H1 (cell line): ENCODE results near the gene TEKTIP1. TPM values are rescaled to one million over a fixed set of nuclear protein-coding genes. Genes with fewer than 3 reads are reported as not detected.

Experiments used
- BACH1 ChIP-seq: IDR thresholded peaks from 2 replicates; pipeline ENCODE4 v1.6.1; 2012; ENCODE audit warnings: low read length, improper control_type of control experiment
- CBX5 ChIP-seq: fragments of 300-800, 300-1000 bp; sonication (generic); IDR thresholded peaks from 2 replicates; pipeline ENCODE4 v1.7.1; 2016; ENCODE audit warnings: antibody characterized with exemption, low read length, low read depth
- CHD2 ChIP-seq: IDR thresholded peaks from 2 replicates; pipeline ENCODE4 v1.6.1; 2012; ENCODE audit warnings: low read length, improper control_type of control experiment
- CTCF ChIP-seq, 3 experiments: IDR thresholded peaks; 1 replicate in 2 of 3; 2 replicates in 1 of 3; pipeline versions ENCODE4 v1.5.1 to v1.6.1; 2011; ENCODE audit warnings: low read length in 3 of 3, mild to moderate bottlenecking in 3 of 3, inconsistent platforms in 2 of 3, low read depth in 1 of 3, moderate library complexity in 1 of 3; ENCODE audit not compliant: insufficient read depth in 1 of 3; ENCODE audit errors: control extremely low read depth in 1 of 3
- EP300 ChIP-seq, 2 experiments: IDR thresholded peaks; 1 replicate in 1 of 2; 2 replicates in 1 of 2; pipeline ENCODE4 v1.6.1; 2011 to 2012; ENCODE audit warnings: low read depth in 2 of 2, low read length in 2 of 2, mild to moderate bottlenecking in 2 of 2, borderline replicate concordance in 1 of 2, inconsistent platforms in 1 of 2, moderate library complexity in 1 of 2
- KDM1A ChIP-seq: fragments of 200-600, 300-600 bp; sonication (generic); IDR thresholded peaks from 2 replicates; pipeline ENCODE4 v1.7.1; 2016; ENCODE audit warnings: mild to moderate bottlenecking, low read length, borderline replicate concordance
- POLR2A ChIP-seq, 2 experiments: IDR thresholded peaks; 1 replicate in 1 of 2; 2 replicates in 1 of 2; pipeline ENCODE4 v1.6.1; 2011; ENCODE audit warnings: low read depth in 2 of 2, low read length in 2 of 2, mild to moderate bottlenecking in 2 of 2; ENCODE audit errors: control extremely low read depth in 1 of 2
- SP2 ChIP-seq: IDR thresholded peaks from 2 replicates; pipeline ENCODE4 v1.6.1; 2012; ENCODE audit warnings: mild to moderate bottlenecking, low read length, inconsistent platforms
- TBP ChIP-seq: IDR thresholded peaks from 2 replicates; pipeline ENCODE4 v1.6.1; 2011; ENCODE audit warnings: low read depth, low read length, improper control_type of control experiment
- polyA plus RNA-seq, 7 experiments: library from polyadenylated mRNA; depleted of rRNA in 3 of 7; stranded (reverse) in 5 of 7; unstranded in 2 of 7; fragments of >200 nt in 5 of 7; fragments of 200-250 nt in 2 of 7; gene quantifications; 1 replicate in 5 of 7; 2 replicates in 1 of 7; 4 replicates in 1 of 7; pipeline versions ENCODE4 v1.2.1 to v1.2.3, GENCODE V29; 2011 to 2013; ENCODE audit warnings: missing spikeins in 2 of 7, mixed read lengths in 2 of 7
- small RNA-seq: library from polyadenylated mRNA; stranded (forward); fragments of <200 nt; extraction: miRNeasy Mini kit (QIAGEN cat#:217004); gene quantifications from one replicate; pipeline ENCODE3, GENCODE V24; 2013; ENCODE audit not compliant: insufficient read depth
- total RNA-seq: library from RNA; stranded (reverse); fragmentation: NEBNext Ultra II Directional; extraction: Animal tissue kit (Norgen Biotek cat#: 25700); gene quantifications from 2 replicates; pipeline ENCODE4 v1.2.1, GENCODE V29; 2021

Gene TEKTIP1
- total and polyA plus RNA-seq, 2 of the 8 experiments (the other 6 are each of a cell fraction or from before 2014, with no cell fraction given): 1.1 TPM; not detected in 1

GRCh38 chr19:3593156-3593555 lies 54.2 kb downstream of the TEKTIP1 start (continued):
- TF ChIP-seq TBP: no peak
- TF ChIP-seq SP2: no peak
- TF ChIP-seq CBX5: no peak
- TF ChIP-seq EP300 (IDR thresholded peaks at IDR 0.05; ENCODE audit: borderline replicate concordance in 1 of 2, low read depth in 2 of 2, low read length in 2 of 2): no peak
- no peak for TF ChIP-seq BACH1
- no peak for TF ChIP-seq POLR2A (IDR thresholded peaks at IDR 0.05; ENCODE audit: control extremely low read depth in 1 of 2, low read depth in 2 of 2, low read length in 2 of 2)
- TF ChIP-seq KDM1A: no peak
- TF ChIP-seq CHD2: no peak
- peak; percentile 73 to 77 (median 75) for TF ChIP-seq CTCF (IDR thresholded peaks at IDR 0.05; ENCODE audit: control extremely low read depth in 1 of 3, insufficient read depth in 1 of 3, low read depth in 1 of 3, low read length in 3 of 3)

Small RNAs within 50 kb of the gene (small RNA-seq; reads per million reads assigned to genes)
- not detected for gene AC005786.1
- gene RF00212: not detected

Other genes with a start within 250 kb of the TEKTIP1 start
- 2.6 and 3.2 TPM in 2 replicates for gene NFIC, start 172.6 kb upstream of the TEKTIP1 start, total RNA-seq
- 0.56 and 0.82 TPM in 2 replicates for gene NFIC, start 172.6 kb upstream of the TEKTIP1 start, polyA plus RNA-seq (2011; rRNA removed)
- gene SMIM24, start 58.6 kb upstream of the TEKTIP1 start, total RNA-seq: 3.3 and 3.8 TPM in 2 replicates
- 4.5 and 7.4 TPM in 2 replicates for gene SMIM24, start 58.6 kb upstream of the TEKTIP1 start, polyA plus RNA-seq (2011; rRNA removed)
- not detected in 2 replicates for gene SMIM44, start 55.7 kb upstream of the TEKTIP1 start, total RNA-seq
- gene SMIM44, start 55.7 kb upstream of the TEKTIP1 start, polyA plus RNA-seq (2011; rRNA removed): not detected in 2 replicates
- 17.7 and 19.1 TPM in 2 replicates for gene DOHH, start 38.5 kb upstream of the TEKTIP1 start, total RNA-seq
- gene DOHH, start 38.5 kb upstream of the TEKTIP1 start, polyA plus RNA-seq (2011; rRNA removed): 7.3 and 12.7 TPM in 2 replicates
- gene FZR1, start 32.9 kb upstream of the TEKTIP1 start, total RNA-seq: 35.5 and 36.9 TPM in 2 replicates
- gene FZR1, start 32.9 kb upstream of the TEKTIP1 start, polyA plus RNA-seq (2011; rRNA removed): 21.6 and 35.0 TPM in 2 replicates
- gene MFSD12, start 18.4 kb downstream of the TEKTIP1 start, total RNA-seq: 59.6 and 62.5 TPM in 2 replicates
- gene MFSD12, start 18.4 kb downstream of the TEKTIP1 start, polyA plus RNA-seq (2011; rRNA removed): 71.3 and 110 TPM in 2 replicates
- gene HMG20B, start 33.8 kb downstream of the TEKTIP1 start, total RNA-seq: 74.2 and 76.1 TPM in 2 replicates
- gene HMG20B, start 33.8 kb downstream of the TEKTIP1 start, polyA plus RNA-seq (2011; rRNA removed): 42.9 and 63.9 TPM in 2 replicates
- gene GIPC3, start 46.3 kb downstream of the TEKTIP1 start, total RNA-seq: 0.96 and 1.2 TPM in 2 replicates
- gene GIPC3, start 46.3 kb downstream of the TEKTIP1 start, polyA plus RNA-seq (2011; rRNA removed): 1.0 and 1.3 TPM in 2 replicates
- 0.50 and 0.75 TPM in 2 replicates for gene TBXA2R, start 67.7 kb downstream of the TEKTIP1 start, total RNA-seq
- 0.39 and 0.80 TPM in 2 replicates for gene TBXA2R, start 67.7 kb downstream of the TEKTIP1 start, polyA plus RNA-seq (2011; rRNA removed)
- gene CACTIN, start 87.6 kb downstream of the TEKTIP1 start, total RNA-seq: 29.9 and 36.2 TPM in 2 replicates
- 25.8 and 44.1 TPM in 2 replicates for gene CACTIN, start 87.6 kb downstream of the TEKTIP1 start, polyA plus RNA-seq (2011; rRNA removed)
- gene PIP5K1C, start 161.3 kb downstream of the TEKTIP1 start, total RNA-seq: 31.3 and 32.9 TPM in 2 replicates
- gene PIP5K1C, start 161.3 kb downstream of the TEKTIP1 start, polyA plus RNA-seq (2011; rRNA removed): 10.6 and 20.4 TPM in 2 replicates
- 24.6 and 26.1 TPM in 2 replicates for gene TJP3, start 169.2 kb downstream of the TEKTIP1 start, total RNA-seq
- gene TJP3, start 169.2 kb downstream of the TEKTIP1 start, polyA plus RNA-seq (2011; rRNA removed): 17.1 and 30.2 TPM in 2 replicates
- 21.4 and 23.4 TPM in 2 replicates for gene APBA3, start 222.5 kb downstream of the TEKTIP1 start, total RNA-seq
- gene APBA3, start 222.5 kb downstream of the TEKTIP1 start, polyA plus RNA-seq (2011; rRNA removed): 36.9 and 48.4 TPM in 2 replicates
- 72.8 and 80.3 TPM in 2 replicates for gene MRPL54, start 223.5 kb downstream of the TEKTIP1 start, total RNA-seq
- 63.8 and 83.6 TPM in 2 replicates for gene MRPL54, start 223.5 kb downstream of the TEKTIP1 start, polyA plus RNA-seq (2011; rRNA removed)
- gene RAX2, start 233.1 kb downstream of the TEKTIP1 start, total RNA-seq: not detected in 2 replicates
- 0.08 and 0.19 TPM in 2 replicates for gene RAX2, start 233.1 kb downstream of the TEKTIP1 start, polyA plus RNA-seq (2011; rRNA removed)
- gene MATK, start 247.2 kb downstream of the TEKTIP1 start, total RNA-seq: 21.4 and 21.5 TPM in 2 replicates
- 20.5 and 37.8 TPM in 2 replicates for gene MATK, start 247.2 kb downstream of the TEKTIP1 start, polyA plus RNA-seq (2011; rRNA removed)